SK-N-SH (cell line): ENCODE measurements around the gene C9orf57. TPM values are rescaled to one million over a fixed set of nuclear protein-coding genes. Genes with fewer than 3 reads are reported as not detected.
"Not testable (repeated sequence)": the region's sequence is repeated elsewhere in the genome, so short reads cannot be mapped to it uniquely, and the experiment has no call there.

Experiments
- CTCF ChIA-PET: fragments of 300-600, 350-600 bp; formaldehyde crosslinking; extraction: SDS; loops from one replicate; lab custom pipeline; 2021; lab: Yijun Ruan, JAX
- POLR2A ChIA-PET: fragments of 350-600 bp; sonication (Branson Sonifier 250); formaldehyde crosslinking; extraction: SDS; loops from one replicate; lab custom pipeline; 2020; ENCODE audit warnings: antibody characterized with exemption, inconsistent platforms; lab: Yijun Ruan, JAX
- DNase-seq: peaks from one replicate; pipeline ENCODE4 v3.0.0; 2012
- H2AFZ ChIP-seq: fragments of 200-600 bp; sonication (generic); 2 replicates; pipeline ENCODE4 v1.8.1; 2016; ENCODE audit warnings: antibody characterized with exemption, mild to moderate bottlenecking, low read depth
- H3F3A ChIP-seq: fragments of 200-600 bp; sonication (generic); replicated peaks from 2 replicates; pipeline ENCODE3; 2016; ENCODE audit warnings: antibody characterized with exemption, mild to moderate bottlenecking; ENCODE audit not compliant: insufficient read depth
- H3K27ac ChIP-seq, 2 experiments: fragments of 200-500 bp in 1 of 2; fragments of 200-600 bp in 1 of 2; sonication (Bioruptor generic) in 1 of 2; sonication (generic), shearing (Covaris generic) in 1 of 2; 2 replicates each; pipeline versions ENCODE4 v1.5.1 to v1.6.1; 2014 to 2016; ENCODE audit warnings: low read depth in 2 of 2, inconsistent platforms in 1 of 2, low read length in 1 of 2, mild to moderate bottlenecking in 1 of 2, mixed read lengths in 1 of 2
- H3K27me3 ChIP-seq: fragments of 200-600 bp; sonication (generic), shearing (Covaris generic); 2 replicates; pipeline ENCODE4 v1.6.1; 2016; ENCODE audit warnings: mixed run types; ENCODE audit not compliant: insufficient read depth
- H3K36me3 ChIP-seq, 2 experiments: fragments of 200-500 bp in 1 of 2; fragments of 200-600 bp in 1 of 2; sonication (Bioruptor generic) in 1 of 2; sonication (generic) in 1 of 2; replicated peaks in 1 of 2; 2 replicates each; pipeline versions ENCODE3 to v1.5.1; 2014 to 2016; ENCODE audit warnings: low read length in 1 of 2, mild to moderate bottlenecking in 1 of 2; ENCODE audit not compliant: insufficient read depth in 2 of 2, control insufficient read depth in 1 of 2
- H3K4me1 ChIP-seq, 2 experiments: fragments of 200-500 bp in 1 of 2; fragments of 200-600 bp in 1 of 2; sonication (Bioruptor generic) in 1 of 2; sonication (generic), shearing (Covaris generic) in 1 of 2; 2 replicates each; pipeline versions ENCODE4 v1.5.1 to v1.6.1; 2014 to 2016; ENCODE audit warnings: low read depth in 1 of 2, low read length in 1 of 2, mixed run types in 1 of 2; ENCODE audit not compliant: insufficient read depth in 2 of 2, control insufficient read depth in 1 of 2
- H3K4me2 ChIP-seq: fragments of 200-600 bp; sonication (generic), shearing (Covaris generic); 2 replicates; pipeline ENCODE4 v1.6.1; 2017; ENCODE audit warnings: mixed run types
- H3K4me3 ChIP-seq, 2 experiments: fragments of 200-500 bp in 1 of 2; fragments of 200-600 bp in 1 of 2; sonication (Bioruptor generic) in 1 of 2; sonication (generic), shearing (Covaris generic) in 1 of 2; 2 replicates each; pipeline versions ENCODE4 v1.5.1 to v1.8.1; 2014 to 2016; ENCODE audit warnings: low read depth in 2 of 2, inconsistent platforms in 1 of 2, low read length in 1 of 2, mild to moderate bottlenecking in 1 of 2, mixed read lengths in 1 of 2, moderate library complexity in 1 of 2
- H3K79me2 ChIP-seq: fragments of 200-600 bp; sonication (generic); 2 replicates; pipeline ENCODE4 v1.8.1; 2017; ENCODE audit warnings: mild to moderate bottlenecking; ENCODE audit not compliant: insufficient read depth
- H3K9ac ChIP-seq: fragments of 200-600 bp; sonication (generic); 2 replicates; pipeline ENCODE4 v1.6.1; 2017; ENCODE audit warnings: mixed run types
- H3K9me2 ChIP-seq: fragments of 200-600 bp; sonication (generic); 2 replicates; pipeline ENCODE4 v1.6.1; 2017; ENCODE audit warnings: mixed run types
- H3K9me3 ChIP-seq: fragments of 200-600 bp; sonication (generic); 2 replicates; pipeline ENCODE4 v1.6.1; 2017; ENCODE audit warnings: mixed run types, mild to moderate bottlenecking, moderate library complexity
- H4K20me1 ChIP-seq: fragments of 200-600 bp; sonication (generic); 2 replicates; pipeline ENCODE4 v1.6.1; 2017; ENCODE audit warnings: mild to moderate bottlenecking, mixed run types; ENCODE audit not compliant: insufficient read depth
- CHD2 ChIP-seq: fragments of 150-350 bp; IDR thresholded peaks from 2 replicates; pipeline ENCODE4 v1.6.1; 2018; ENCODE audit warnings: low read length; ENCODE audit not compliant: partially characterized antibody
- ELF1 ChIP-seq: IDR thresholded peaks from 2 replicates; pipeline ENCODE4 v1.4.0; 2012
- EP300 ChIP-seq, 2 experiments: IDR thresholded peaks; 2 replicates each; pipeline versions ENCODE4 v1.4.0 to v1.6.1; 2012; ENCODE audit warnings: borderline replicate concordance in 1 of 2, low read depth in 1 of 2, low read length in 1 of 2
- EZH2phosphoT487 ChIP-seq: fragments of 200-600 bp; sonication (generic); IDR thresholded peaks from 2 replicates; pipeline ENCODE4 v1.6.1; 2017; ENCODE audit warnings: low read depth, mixed run types, mild to moderate bottlenecking, antibody characterized with exemption, moderate library complexity, borderline replicate concordance
- FOXJ3 ChIP-seq: sonication (generic); formaldehyde crosslinking; IDR thresholded peaks from 2 replicates; pipeline ENCODE4 v1.5.1; 2020; ENCODE audit warnings: mild to moderate bottlenecking, missing genetic modification reagents
- GABPA ChIP-seq: IDR thresholded peaks from 2 replicates; pipeline ENCODE4 v1.4.0; 2012; ENCODE audit warnings: low read depth, mild to moderate bottlenecking
- GATA2 ChIP-seq: sonication (generic); formaldehyde crosslinking; IDR thresholded peaks from 2 replicates; pipeline ENCODE4 v1.5.0; 2020; ENCODE audit warnings: mild to moderate bottlenecking, missing genetic modification reagents
- JUND ChIP-seq: IDR thresholded peaks from 2 replicates; pipeline ENCODE4 v1.4.0; 2012
- MAX ChIP-seq: IDR thresholded peaks from 2 replicates; pipeline ENCODE4 v1.4.0; 2012; ENCODE audit warnings: low read depth
- MXI1 ChIP-seq: IDR thresholded peaks from 2 replicates; pipeline ENCODE4 v1.6.1; 2012; ENCODE audit warnings: mild to moderate bottlenecking, low read depth, low read length, improper control_type of control experiment
- NFIC ChIP-seq: IDR thresholded peaks from 2 replicates; pipeline ENCODE4 v1.4.0; 2012; ENCODE audit warnings: borderline replicate concordance
- PBX3 ChIP-seq: IDR thresholded peaks from 2 replicates; pipeline ENCODE4; 2012
- POLR2AphosphoS5 ChIP-seq: IDR thresholded peaks from 2 replicates; pipeline ENCODE4 v1.6.1; 2012; ENCODE audit warnings: low read depth, low read length
- REST ChIP-seq: IDR thresholded peaks from 2 replicates; pipeline ENCODE4 v1.6.1; 2012; ENCODE audit warnings: mild to moderate bottlenecking, low read depth, low read length, moderate library complexity
- RFX5 ChIP-seq: IDR thresholded peaks from 2 replicates; pipeline ENCODE4 v1.6.1; 2012; ENCODE audit warnings: mild to moderate bottlenecking, improper control_type of control experiment, low read length
- SIN3A ChIP-seq: IDR thresholded peaks from 2 replicates; pipeline ENCODE4 v1.6.1; 2012; ENCODE audit warnings: low read depth, mild to moderate bottlenecking, low read length, moderate library complexity, borderline replicate concordance
- TAF1 ChIP-seq: IDR thresholded peaks from 2 replicates; pipeline ENCODE4 v1.6.1; 2012; ENCODE audit warnings: low read depth, mild to moderate bottlenecking, low read length, moderate library complexity, borderline replicate concordance
- TCF12 ChIP-seq: IDR thresholded peaks from 2 replicates; pipeline ENCODE4 v1.4.0; 2012
- YY1 ChIP-seq: IDR thresholded peaks from 2 replicates; pipeline ENCODE4 v1.4.0; 2012; ENCODE audit warnings: low read depth, mild to moderate bottlenecking
- ZBTB33 ChIP-seq: IDR thresholded peaks from 2 replicates; pipeline ENCODE4 v1.4.0; 2012; ENCODE audit warnings: low read depth, borderline replicate concordance
- WGBS: methylation state at CpG from one replicate; pipeline ENCODE4 v1.1.6; 2017; ENCODE audit warnings: low lambda C conversion rate; 5-methylcytosine and 5-hydroxymethylcytosine counted together
- polyA plus RNA-seq, 3 experiments: library from polyadenylated mRNA; depleted of rRNA; stranded (reverse); fragments of >200 nt; gene quantifications; 2 replicates each; pipeline ENCODE4 v1.2.3, GENCODE V29; 2012

The C9orf57 gene
- polyA plus RNA-seq, 1 of the 3 experiments (the other 2 are of a cell fraction), result not detected

GRCh38 chr9:72082536-72082935 is 22.1 kb upstream of the C9orf57 start:
- Histone ChIP-seq H3K27ac (no peak overlapping the region), H2AFZ (no peak overlapping the region), H3K9me3 (no peaks in the 10 kb centered on the region), H3K9me2 (no peaks in the 10 kb centered on the region), H3K79me2 (no peaks in the 10 kb centered on the region), H3K9ac (no peak overlapping the region), H3K36me3 (no peaks in the 10 kb centered on the region), H3K4me1 (no peaks in the 10 kb centered on the region), H3F3A (no peaks in the 10 kb centered on the region), H4K20me1 (no peaks in the 10 kb centered on the region), H3K27me3 (no peaks in the 10 kb centered on the region), H3K4me3 (no peak overlapping the region), H3K4me2 (no peak overlapping the region)
- POLR2A ChIA-PET, result no interaction called here
- CTCF ChIA-PET, result interaction anchor here (0.6 kb wide), 1 partner anchor 44 kb away, joined by 3 read pairs; no protein-coding TSS in a partner anchor
- WGBS, result 9% methylated on average over 2 of the region's 2 CpGs
- no peak for TF ChIP-seq PBX3
- TF ChIP-seq GATA2 (CRISPR knock-in tag), result no peak
- TF ChIP-seq SIN3A, result no peak
- TF ChIP-seq EZH2phosphoT487, result no peak
- no peak for TF ChIP-seq POLR2AphosphoS5
- no peak for TF ChIP-seq ZBTB33
- no peak for TF ChIP-seq EP300 (IDR thresholded peaks at IDR 0.05; ENCODE audit: borderline replicate concordance in 1 of 2, low read depth in 1 of 2, low read length in 1 of 2)
- TF ChIP-seq YY1, result no peak
- TF ChIP-seq TAF1, result no peak
- TF ChIP-seq REST, result no peak
- TF ChIP-seq JUND, result no peak
- no peak for TF ChIP-seq NFIC
- no peak for TF ChIP-seq TCF12
- no peak for TF ChIP-seq MAX
- TF ChIP-seq CHD2, result no peak
- no peak for TF ChIP-seq RFX5
- TF ChIP-seq MXI1, result no peak
- TF ChIP-seq GABPA, result no peak
- TF ChIP-seq ELF1, result no peak
- TF ChIP-seq FOXJ3 (CRISPR knock-in tag), result no peak
- no peak for DNase-seq

- H4K20me1 ChIP-seq, H3K27ac ChIP-seq, H3K9ac ChIP-seq, DNase-seq, H3K79me2 ChIP-seq, H3K36me3 ChIP-seq, H3K27me3 ChIP-seq, H3K4me1 ChIP-seq, H3K4me2 ChIP-seq, CTCF ChIA-PET, H3K9me2 ChIP-seq, H3K4me3 ChIP-seq, H3K9me3 ChIP-seq, POLR2A ChIA-PET, H3F3A ChIP-seq, H2AFZ ChIP-seq: not testable (repeated sequence)
- 7% methylated on average over 2 of the region's 2 CpGs for WGBS
Observed at GRCh38 chr9:72074666-72075065, 14.3 kb upstream of the C9orf57 start.
